ENCODE measurements around the gene CACNA1E.

Gene CACNA1E

DNA sequence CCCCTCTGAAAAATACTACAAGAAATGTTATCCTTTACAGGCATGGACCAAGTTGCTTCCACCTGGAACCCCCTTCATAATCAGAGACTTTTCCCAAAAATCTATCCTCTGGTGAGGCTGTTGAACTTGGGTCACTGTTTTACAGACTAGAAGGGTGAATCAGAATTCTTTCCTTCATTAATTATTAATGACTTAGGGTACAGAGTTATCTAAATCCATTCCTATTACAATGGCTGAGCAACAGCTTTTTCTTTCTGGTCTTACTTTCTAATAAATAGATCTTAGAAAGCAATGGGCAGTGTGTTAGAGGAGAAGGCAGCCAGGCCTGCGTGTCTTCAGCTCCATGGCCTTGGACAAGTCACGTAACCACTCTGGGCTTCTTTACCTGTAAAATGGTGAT, 294.0 kb downstream of the CACNA1E start:
- no peak for DNase-seq

DNA sequence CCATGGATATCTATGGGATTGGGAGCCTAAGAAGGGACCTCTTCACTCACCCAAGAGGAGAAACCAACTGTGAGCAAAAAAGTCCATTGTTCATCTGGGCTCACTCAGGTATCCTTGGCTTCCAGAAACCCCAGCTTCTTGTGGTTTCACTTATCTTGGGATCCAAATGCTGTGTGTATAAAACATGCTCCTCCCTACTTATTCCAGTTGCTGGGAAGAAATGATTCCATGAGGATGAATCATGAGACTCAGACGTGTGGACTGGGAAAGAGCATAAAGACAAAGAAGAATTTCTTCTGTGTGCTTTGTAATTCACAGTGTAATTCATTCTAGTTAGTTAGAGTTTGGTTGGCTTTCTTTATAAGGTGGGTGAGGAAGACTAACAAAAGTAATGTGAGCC, 294.5 kb downstream of the CACNA1E start:
- no peak for DNase-seq

DNA sequence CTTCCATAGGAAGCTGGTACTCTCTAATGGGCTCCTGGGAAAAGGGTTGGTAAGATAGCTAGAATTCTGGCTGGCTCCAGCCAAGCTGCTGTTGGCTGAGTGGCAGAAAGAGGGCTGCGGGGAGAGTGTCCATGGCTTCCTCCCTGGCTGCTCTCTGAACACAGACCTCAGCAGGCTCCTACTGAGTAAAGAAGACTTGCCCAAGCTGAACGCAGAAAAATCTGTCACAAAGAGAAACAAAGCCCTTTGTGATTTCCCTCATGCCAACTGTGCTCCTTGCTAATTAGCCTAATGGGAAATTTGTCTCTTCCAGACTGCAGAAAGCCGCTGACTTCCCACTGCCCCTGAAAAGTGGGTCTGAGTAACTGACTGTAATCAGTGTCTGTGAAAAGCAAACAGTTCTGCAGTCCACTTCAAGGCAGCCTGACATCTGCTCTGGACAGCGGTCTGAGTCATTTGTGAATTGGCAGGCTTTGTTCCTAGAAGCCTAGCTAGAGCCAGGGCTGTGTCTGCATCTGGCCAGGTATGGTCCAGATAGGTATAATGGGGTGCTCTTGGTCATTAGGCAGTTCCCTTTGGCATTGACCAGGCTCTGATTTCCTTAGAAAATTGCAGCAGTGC, 295.4 kb downstream of the CACNA1E start:
- DNase-seq = no peak

DNA sequence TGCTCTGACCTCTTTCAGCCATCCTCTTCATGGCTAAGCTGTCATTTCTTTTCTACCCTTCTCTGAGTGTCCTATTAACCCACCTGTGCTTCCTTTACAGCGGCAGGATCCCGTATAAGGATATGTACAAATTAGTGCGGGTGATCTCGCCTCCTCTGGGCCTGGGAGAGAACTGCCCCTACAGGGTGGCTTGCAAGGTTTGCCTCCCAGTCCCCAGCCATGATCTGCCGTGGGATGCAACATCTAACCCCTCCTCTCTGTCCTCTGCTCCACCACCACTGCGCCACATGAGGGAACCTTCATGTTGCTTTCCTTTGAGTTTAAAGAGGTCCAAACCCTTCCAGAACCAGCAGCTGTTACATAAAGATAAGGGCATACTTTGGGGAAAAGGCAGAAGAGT, 296.0 kb downstream of the CACNA1E start:
- no peak for DNase-seq

DNA sequence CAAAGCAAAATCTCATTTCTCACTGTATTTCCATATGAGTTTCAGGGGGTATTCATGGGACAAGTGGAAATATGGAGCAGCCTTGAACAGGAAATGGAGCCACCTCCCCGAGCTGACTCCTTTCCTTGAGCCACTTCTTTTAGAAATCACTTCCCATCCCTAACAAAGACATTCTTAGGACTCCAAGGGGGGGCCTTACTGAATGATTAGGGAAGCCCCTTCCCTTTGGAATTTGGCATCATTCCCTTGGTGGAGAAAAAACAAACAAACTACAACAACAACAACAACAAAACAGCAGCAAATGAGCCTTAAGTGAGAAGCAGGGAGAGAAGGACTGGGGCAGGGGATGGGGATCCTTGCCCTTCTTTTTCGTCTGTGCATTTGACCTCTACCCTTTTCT, 299.9 kb downstream of the CACNA1E start:
- no peak for DNase-seq

DNA sequence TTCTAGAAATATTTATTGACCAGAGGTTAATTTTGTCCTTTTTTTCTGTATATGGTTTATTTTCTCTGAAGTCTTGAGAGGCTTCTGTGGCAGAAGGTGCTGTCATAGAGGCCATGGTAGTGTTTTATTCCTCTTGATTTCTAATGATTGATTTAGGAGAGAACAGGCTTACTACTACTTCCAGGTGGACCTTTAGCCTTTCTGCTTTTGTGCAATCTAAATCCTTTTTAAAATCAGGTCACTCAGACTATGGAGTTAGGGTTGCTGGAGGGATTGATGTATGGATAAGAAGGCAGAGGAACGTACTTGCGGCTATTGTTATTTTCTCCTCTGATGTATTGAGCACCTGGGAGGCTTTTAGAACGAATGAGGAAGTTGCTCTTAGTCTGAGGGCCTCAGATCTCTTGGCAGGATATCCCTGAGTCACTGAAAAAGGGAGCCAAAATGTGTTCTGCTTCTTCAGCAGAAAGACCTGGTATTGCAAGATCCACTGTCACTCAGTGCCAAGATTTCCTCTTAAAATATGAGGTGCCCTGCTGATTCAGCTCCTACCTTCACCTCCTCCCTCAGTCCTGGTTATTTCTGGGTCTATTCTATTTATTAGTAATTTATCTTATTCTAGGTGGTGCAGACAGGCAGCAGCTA, 300.8 kb downstream of the CACNA1E start:
- no peak for DNase-seq

DNA sequence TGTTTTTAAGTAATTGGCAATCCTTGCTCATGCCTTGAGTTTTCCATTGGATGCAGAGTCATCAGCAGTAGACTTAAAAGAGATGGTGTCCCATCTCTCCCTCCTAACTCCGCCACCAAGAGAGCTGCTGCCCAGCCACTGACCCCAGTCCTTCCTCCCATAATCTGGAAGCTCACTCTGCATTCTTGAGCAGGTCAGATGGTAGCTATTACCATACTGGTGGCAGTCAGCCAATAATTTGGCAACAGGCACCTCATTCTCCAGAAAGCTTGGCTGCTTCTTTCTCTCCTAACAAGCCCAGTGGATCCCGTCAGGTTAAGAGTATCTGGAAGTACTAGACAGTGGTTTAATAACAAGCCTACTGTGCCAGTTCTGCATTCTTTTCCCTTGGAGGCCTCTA, 306.1 kb downstream of the CACNA1E start:
- no peak for DNase-seq

DNA sequence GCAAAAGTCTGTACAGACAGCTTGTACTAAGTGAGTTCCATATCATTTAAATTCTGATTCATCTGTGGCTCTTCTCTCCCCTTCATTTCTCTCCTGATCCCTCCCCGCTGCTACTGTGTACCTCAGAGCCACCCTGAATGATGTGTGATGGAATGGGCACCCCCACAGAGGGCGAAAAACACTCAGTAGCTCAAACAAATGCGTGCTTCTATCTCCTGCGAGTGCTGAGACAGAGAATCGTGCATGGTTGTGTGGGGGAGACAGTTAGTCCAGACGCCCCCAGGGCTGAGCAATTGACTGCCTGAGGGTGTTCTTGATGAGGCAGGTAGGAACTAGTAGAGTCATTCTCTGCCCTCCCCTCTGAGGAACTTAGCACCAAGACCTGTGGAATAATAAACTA, 308.4 kb downstream of the CACNA1E start:
- no peak for DNase-seq

DNA sequence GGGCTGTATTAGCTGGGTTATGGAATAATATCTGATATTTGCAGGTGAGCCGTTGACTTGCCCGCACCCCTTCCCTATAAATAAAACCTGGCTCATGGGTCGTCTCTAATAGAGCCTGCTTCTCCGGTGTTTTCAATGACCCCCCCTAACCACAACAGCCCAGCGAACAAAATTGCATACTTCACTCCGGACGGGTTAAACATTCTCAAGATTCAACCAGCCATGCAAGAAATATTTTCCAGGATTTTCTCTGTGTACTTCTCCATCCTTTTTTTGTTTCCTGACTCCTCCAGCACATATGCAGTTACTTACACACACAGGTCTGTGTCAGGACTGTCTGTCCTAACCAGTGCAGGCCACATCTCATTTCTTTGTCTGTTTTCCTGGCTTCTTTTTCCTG, 310.5 kb downstream of the CACNA1E start:
- DNase-seq = no peak

DNA sequence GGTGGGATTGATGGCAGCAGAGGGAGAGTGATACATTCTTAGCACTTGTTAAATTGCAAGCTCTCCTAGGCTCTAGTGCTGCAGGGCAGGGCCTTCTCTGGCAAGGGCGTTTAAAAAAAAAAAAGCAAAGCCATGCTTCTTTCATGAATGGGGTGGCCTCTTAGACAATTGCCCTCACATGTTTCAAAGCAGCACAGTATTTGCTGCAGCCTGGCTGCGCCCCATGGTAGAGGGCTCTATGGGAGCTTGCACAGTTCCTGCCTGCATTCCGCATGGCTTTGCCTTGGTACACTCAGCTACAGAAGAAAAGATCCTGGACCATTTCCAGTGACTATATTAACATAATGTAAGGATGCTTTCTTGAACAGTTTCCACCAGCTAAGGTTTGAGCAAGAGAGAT, 311.0 kb downstream of the CACNA1E start:
- DNase-seq = no peak

DNA sequence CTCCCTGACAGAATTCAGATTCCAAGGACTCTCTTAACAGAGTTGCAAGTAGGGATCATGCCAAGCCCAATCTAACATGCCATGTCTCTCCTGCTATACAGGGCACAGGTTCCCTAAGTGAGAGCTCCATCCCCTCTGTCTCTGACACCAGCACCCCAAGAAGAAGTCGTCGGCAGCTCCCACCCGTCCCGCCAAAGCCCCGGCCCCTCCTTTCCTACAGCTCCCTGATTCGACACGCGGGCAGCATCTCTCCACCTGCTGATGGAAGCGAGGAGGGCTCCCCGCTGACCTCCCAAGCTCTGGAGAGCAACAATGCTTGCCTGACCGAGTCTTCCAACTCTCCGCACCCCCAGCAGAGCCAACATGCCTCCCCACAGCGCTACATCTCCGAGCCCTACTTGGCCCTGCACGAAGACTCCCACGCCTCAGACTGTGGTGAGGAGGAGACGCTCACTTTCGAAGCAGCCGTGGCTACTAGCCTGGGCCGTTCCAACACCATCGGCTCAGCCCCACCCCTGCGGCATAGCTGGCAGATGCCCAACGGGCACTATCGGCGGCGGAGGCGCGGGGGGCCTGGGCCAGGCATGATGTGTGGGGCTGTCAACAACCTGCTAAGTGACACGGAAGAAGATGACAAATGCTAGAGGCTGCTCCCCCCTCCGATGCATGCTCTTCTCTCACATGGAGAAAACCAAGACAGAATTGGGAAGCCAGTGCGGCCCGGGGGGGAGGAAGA, 315.0 kb downstream of the CACNA1E start:
- no peak for DNase-seq

DNA sequence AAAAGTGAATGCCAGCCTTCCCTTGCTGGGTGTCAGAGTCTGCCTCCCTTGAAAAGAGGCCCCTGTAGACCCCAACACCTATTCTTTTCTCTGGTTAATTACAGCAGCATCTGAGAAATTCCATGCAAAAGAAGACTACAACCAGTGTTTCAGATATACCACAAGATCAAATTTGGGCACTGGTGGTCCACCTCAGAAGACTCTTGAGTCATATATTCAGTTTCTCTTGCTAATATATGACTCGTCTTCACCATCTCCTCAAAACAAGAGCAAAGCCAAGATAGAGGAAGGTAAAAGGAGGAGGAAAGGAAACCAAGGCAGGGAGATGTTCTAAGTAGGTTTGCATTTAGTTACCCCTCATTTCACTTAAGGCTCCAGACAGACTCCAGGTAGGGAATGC, 318.3 kb downstream of the CACNA1E start:
- DNase-seq = no peak

DNA sequence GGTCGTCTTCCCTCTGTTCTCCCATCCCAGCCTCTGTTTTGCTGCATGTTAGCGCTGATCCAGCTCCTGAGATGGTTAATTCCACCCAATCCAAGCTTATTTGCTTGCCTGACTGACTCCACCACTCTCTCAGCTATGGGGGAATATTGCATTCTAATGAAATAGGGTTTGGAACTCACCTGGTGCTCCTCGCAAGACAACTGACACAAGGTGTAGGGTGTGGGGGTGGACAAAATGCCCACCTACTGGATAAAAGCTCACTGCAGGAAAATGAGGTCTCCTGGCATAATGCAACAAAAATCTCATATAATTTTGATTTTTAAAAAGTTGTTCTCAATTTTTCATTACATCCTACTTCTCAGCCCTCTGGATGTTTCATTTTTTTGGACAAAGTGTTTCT, 319.1 kb downstream of the CACNA1E start:
- no peak for DNase-seq

DNA sequence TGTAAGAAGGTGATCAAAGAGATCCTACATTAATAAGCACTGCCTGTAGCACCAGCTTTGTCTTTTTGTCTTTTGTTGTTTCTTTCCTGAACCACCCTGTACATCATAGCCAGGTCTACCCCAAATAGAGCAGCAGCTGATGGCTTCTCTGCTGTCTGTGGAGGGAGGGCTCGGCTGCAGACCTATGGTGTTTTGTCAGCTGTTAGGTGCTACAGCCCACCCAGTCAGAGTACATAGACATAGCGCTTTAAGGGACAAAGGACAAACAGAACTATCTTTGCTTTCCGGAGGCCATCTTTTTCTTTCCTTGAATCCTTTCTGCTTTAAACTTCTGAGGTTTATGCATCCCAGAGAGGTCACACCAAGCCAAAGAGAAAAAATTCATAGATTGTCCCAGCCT, 320.1 kb downstream of the CACNA1E start:
- no peak for DNase-seq

DNA sequence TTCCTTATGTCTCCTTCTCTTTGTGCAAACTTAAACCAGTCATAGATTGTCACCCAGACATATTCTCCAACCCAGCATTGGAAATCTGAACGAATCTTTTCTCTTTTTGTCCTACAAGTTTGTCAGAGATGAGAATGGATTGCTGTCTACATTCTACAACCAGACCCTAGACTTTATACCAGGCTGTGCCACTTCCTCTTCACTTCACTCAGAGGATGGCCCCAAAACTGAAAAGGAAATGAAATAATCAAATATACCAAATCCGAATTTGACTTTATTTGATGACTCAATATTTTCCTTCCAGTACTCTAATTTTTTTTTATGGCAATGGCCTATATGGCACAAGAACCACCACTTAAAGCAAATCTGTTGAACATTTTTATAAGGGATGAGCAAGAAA, 321.7 kb downstream of the CACNA1E start:
- no peak for DNase-seq

DNA sequence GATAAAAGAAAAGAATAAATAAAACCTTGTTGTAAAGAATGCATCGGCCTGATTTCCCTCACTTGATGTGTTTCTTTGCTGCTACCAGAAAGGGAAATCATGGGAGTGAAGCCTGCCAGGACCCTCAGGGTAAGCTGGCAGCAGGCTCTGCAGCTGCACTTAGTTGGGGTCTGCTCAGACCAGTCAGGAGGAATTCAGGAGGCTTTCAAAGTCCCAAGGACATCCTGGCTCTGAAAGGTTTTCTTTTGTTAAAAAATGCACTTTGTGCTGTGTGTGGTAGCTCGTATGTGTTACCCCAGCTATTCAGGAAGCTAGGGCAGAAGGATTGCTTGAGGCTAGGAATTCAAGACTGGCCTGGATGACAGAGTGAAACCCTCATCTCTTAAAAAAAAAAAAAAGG, 323.4 kb downstream of the CACNA1E start:
- no peak for DNase-seq

DNA sequence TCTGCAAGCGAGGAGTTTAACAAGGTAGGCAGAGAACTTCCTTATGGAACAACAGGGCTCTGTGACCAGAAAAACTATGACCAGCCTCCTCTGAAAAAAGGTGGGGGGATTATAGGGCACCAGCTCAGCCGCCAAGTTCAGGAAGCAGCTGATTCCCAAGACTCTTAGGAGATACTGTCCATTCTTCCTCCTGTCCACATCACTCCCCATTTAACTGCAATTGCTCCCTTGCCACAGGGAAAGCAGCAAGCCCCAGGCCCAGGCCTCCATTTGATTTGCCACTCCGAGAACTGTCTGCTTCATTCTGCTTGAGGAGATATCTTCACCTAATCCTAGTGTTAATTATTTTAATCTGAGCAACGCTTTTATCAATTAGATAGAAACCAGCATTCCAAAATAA, 323.9 kb downstream of the CACNA1E start:
- DNase-seq = no peak

DNA sequence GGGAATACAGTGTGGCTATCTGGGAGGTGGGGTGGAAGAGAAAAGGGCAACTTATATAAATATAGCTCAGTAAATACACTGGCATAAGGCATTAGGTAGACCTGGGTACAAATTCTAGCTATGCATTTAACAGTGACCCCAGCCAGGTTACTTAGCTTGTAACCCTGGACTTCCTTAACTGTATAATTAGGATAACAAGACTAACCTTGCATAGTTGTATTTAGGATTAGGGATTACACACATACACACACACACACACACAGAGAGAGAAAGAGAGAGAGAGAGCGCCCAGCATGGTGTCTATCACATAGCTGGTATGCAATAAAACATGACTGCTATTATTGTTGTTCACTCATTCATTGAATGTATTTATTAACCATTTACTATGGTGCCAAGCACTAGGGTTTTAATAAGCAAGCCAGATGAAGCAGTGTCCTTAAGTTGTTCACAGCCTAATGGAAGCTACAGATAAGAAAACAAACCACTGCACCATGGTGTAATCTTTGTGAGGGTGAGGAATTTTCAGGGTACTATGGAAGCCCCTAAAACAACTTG, 326.8 kb downstream of the CACNA1E start:
- DNase-seq = no peak

DNA sequence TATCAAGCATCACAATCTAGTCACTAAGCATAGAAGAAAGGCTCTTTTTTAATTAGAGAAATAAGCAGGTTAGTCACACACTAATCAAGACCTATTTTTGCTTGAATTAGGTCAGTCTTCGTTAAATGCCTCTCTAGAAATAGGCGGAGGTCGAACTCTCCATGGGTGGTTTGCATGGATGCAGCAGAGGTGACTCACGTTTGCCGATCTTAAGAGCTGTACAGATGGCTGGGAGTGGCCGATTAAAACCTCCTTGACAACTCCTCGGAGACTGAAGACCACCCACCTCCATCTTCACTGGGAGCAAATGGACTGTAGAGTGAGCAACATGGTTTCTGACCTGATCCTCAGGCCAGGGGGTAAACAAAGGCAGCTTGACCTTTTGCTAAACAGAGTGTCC, 328.9 kb downstream of the CACNA1E start:
- no peak for DNase-seq

DNA sequence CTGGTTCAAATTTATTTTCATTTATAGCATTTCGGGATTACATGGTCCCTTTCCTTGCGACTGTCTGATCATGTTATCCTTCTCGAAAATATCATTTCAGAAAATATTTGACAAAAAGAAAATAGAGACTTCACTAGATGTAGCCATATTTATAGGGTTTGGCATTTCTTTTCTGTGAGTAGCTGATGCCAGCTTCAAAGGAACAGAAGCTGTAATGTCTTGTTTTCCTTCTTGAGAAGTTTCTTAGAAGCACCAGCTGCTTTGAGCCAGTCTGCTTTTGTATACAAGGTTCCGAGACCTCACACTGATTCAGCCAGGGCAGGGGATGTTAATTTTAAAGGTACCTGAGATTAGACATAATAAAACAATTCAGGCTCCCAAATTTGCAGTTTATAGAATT, 329.9 kb downstream of the CACNA1E start:
- DNase-seq = no peak

DNA sequence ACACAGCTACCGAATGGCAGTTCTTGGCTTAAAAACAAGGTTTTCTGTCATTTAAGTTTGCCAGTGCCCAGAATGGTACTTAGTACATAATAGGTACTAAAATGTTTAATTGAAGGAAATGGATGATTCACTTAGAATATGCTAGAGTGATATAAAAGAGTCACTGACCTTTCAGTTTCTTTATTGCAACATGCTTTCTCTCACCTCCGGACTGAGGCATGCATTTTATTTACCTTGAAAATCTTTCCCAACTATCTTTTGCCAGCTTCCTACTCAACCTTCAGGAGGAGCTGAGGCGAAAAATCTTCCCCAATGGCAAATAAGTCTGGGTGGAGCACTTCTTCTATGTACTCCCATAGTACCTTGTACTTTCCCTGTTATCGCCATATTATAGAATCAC, 333.3 kb downstream of the CACNA1E start:
- DNase-seq = no peak

DNA sequence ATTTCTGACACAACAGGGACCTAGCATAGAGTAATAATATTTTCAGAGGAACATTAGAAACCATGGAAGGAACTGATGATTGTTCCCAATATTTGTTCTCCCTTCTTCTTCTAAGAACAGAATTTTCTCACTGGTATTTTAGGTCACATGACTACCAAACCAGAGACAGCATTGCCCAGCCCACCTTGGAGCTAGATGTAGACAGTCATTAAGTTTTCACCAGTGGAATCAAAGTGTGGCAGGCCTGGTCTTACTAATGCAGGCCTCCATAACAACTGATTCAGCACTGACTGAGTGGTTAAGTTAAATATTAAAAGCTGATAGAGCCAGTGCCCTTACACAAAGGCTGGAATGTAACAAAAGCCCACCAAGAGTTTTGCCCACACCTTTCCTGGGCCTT, 333.8 kb downstream of the CACNA1E start:
- DNase-seq = no peak

DNA sequence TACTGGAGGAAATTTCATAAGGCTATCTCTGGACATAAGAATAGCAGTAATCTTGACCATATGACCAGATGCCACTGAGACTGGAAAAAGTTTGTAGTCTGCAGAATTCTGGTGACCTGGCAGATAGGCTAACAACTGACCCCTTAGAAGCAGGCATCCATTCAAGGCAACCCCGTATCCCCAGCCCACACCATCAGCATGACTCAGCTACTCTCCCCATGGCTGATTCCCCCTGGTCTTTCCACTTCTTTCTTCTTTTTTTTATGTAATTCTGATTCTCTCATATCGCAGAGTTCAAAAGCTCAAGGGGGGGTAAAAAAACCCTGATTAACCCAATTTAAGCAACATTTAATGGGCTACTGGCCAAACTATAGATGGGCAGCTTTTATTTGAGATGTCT, 335.1 kb downstream of the CACNA1E start:
- no peak for DNase-seq

DNA sequence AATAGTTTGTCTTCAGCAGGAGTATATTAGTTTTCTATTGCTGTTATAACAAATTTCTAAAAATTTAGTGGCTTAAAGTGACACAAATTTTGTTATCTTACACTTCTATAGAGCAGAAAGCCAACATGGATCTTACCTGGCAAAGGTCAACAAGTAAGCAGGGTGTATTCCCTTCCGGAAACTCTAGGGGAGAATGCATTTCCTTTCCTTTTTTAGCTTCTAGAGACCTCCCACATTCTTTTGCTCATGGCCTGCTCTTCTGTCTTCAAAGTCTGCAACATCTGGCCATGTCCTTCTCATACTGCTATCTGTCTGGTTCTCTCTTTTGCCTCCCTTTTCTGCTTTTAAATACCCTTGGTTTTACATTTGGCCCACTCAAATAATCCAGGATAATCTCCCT, 335.6 kb downstream of the CACNA1E start:
- no peak for DNase-seq

Data from inflammatory macrophage (primary cell).